H9 (cell line): ENCODE results near the gene KDM5B. TPM values are rescaled to one million over a fixed set of nuclear protein-coding genes. Genes with fewer than 3 reads are reported as not detected.

Source experiments
- DNase-seq: peaks from one replicate; pipeline ENCODE4 v3.0.0-alpha.2; 2017
- H2AFZ ChIP-seq: one replicate; pipeline ENCODE4 v1.6.1; 2013; ENCODE audit warnings: mild to moderate bottlenecking, low read length, control low read depth, moderate library complexity
- H2AK5ac ChIP-seq: 2 replicates; pipeline ENCODE4 v1.6.1; 2013; ENCODE audit warnings: low read length, control low read depth, mixed read lengths; ENCODE audit not compliant: insufficient read length
- H2BK120ac ChIP-seq: one replicate; pipeline ENCODE4 v1.6.1; 2013; ENCODE audit warnings: low read depth, mild to moderate bottlenecking, low read length, control low read depth, inconsistent platforms; ENCODE audit not compliant: poor library complexity, severe bottlenecking
- H2BK12ac ChIP-seq: 2 replicates; pipeline ENCODE4 v1.6.1; 2013; ENCODE audit warnings: low read length, control low read depth, mixed read lengths, low read depth; ENCODE audit not compliant: insufficient read length
- H2BK15ac ChIP-seq: 2 replicates; pipeline ENCODE4 v1.6.1; 2013; ENCODE audit warnings: low read depth, low read length, control low read depth
- H2BK20ac ChIP-seq: one replicate; pipeline ENCODE4 v1.6.1; 2013; ENCODE audit warnings: low read depth, mild to moderate bottlenecking, low read length, control low read depth, inconsistent platforms; ENCODE audit not compliant: poor library complexity, severe bottlenecking
- H2BK5ac ChIP-seq: 2 replicates; pipeline ENCODE4 v1.6.1; 2013; ENCODE audit warnings: low read length, control low read depth, mixed read lengths; ENCODE audit not compliant: insufficient read length
- H3K14ac ChIP-seq: 2 replicates; pipeline ENCODE4 v1.6.1; 2013; ENCODE audit warnings: low read length, control low read depth; ENCODE audit not compliant: insufficient read depth
- H3K18ac ChIP-seq: 2 replicates; pipeline ENCODE4 v1.6.1; 2013; ENCODE audit warnings: low read depth, mild to moderate bottlenecking, mixed read lengths, low read length, control low read depth; ENCODE audit not compliant: insufficient read length
- H3K23ac ChIP-seq: 2 replicates; pipeline ENCODE4 v1.6.1; 2013; ENCODE audit warnings: low read length, control low read depth, mixed read lengths, low read depth; ENCODE audit not compliant: insufficient read length
- H3K23me2 ChIP-seq: 2 replicates; pipeline ENCODE4 v1.6.1; 2013; ENCODE audit warnings: low read depth, mild to moderate bottlenecking, mixed read lengths, low read length, control low read depth; ENCODE audit not compliant: insufficient read length, poor library complexity, severe bottlenecking
- H3K27ac ChIP-seq: 2 replicates; pipeline ENCODE4 v1.5.1; 2013; ENCODE audit warnings: low read length, control low read depth, mixed read lengths, low read depth; ENCODE audit not compliant: insufficient read length
- H3K27me3 ChIP-seq: 2 replicates; pipeline ENCODE4 v1.6.1; 2013; ENCODE audit warnings: low read length, control low read depth, inconsistent platforms; ENCODE audit not compliant: insufficient read depth
- H3K4ac ChIP-seq: 2 replicates; pipeline ENCODE4 v1.6.1; 2013; ENCODE audit warnings: low read depth, mild to moderate bottlenecking, control low read depth, inconsistent platforms, low read length, moderate library complexity
- H3K4me1 ChIP-seq: 2 replicates; pipeline ENCODE4 v1.6.1; 2013; ENCODE audit warnings: low read length, control low read depth, inconsistent platforms; ENCODE audit not compliant: insufficient read depth
- H3K4me2 ChIP-seq: 2 replicates; pipeline ENCODE4 v1.6.1; 2013; ENCODE audit warnings: low read length, control low read depth, mixed read lengths; ENCODE audit not compliant: insufficient read length, insufficient read depth
- H3K56ac ChIP-seq: 2 replicates; pipeline ENCODE4 v1.6.1; 2013; ENCODE audit warnings: low read depth, mild to moderate bottlenecking, mixed read lengths, low read length, control low read depth; ENCODE audit not compliant: insufficient read length
- H3K79me1 ChIP-seq: 2 replicates; pipeline ENCODE4 v1.6.1; 2013; ENCODE audit warnings: low read depth, mild to moderate bottlenecking, moderate library complexity, low read length, control low read depth, inconsistent platforms; ENCODE audit not compliant: insufficient read depth, poor library complexity, severe bottlenecking
- H3K79me2 ChIP-seq: 2 replicates; pipeline ENCODE4 v1.6.1; 2013; ENCODE audit warnings: low read length, control low read depth, inconsistent platforms; ENCODE audit not compliant: insufficient read depth
- H3K9ac ChIP-seq: 2 replicates; pipeline ENCODE4 v1.6.1; 2013; ENCODE audit warnings: low read length, control low read depth, mixed read lengths; ENCODE audit not compliant: insufficient read length; ENCODE audit errors: extremely low read depth
- H3K9me3 ChIP-seq: one replicate; pipeline ENCODE4 v1.6.1; 2013; ENCODE audit warnings: low read depth, low read length, inconsistent platforms; ENCODE audit not compliant: control insufficient read depth
- H3T11ph ChIP-seq: one replicate; pipeline ENCODE4 v1.6.1; 2013; ENCODE audit warnings: mild to moderate bottlenecking, low read length, control low read depth, inconsistent platforms
- H4K20me1 ChIP-seq: one replicate; pipeline ENCODE4 v1.6.1; 2013; ENCODE audit not compliant: control insufficient read depth, insufficient read length, insufficient read depth
- H4K5ac ChIP-seq: 2 replicates; pipeline ENCODE4 v1.6.1; 2013; ENCODE audit warnings: low read depth, mild to moderate bottlenecking, mixed read lengths, low read length, control low read depth; ENCODE audit not compliant: insufficient read length
- H4K8ac ChIP-seq: replicated peaks from 2 replicates; pipeline ENCODE4 v1.6.1; 2013; ENCODE audit warnings: low read length, control low read depth, mixed read lengths, low read depth; ENCODE audit not compliant: insufficient read length
- H4K91ac ChIP-seq: 2 replicates; pipeline ENCODE4 v1.6.1; 2013; ENCODE audit warnings: low read depth, mild to moderate bottlenecking, moderate library complexity, mixed read lengths, low read length, control low read depth; ENCODE audit not compliant: insufficient read length
- H3K27ac Mint-ChIP-seq, 3 experiments: 2 replicates in 2 of 3; 3 replicates in 1 of 3; pipeline ENCODE4 v1.8.0; 2020 to 2021; ENCODE audit warnings: mixed read lengths in 3 of 3, mild to moderate bottlenecking in 1 of 3, moderate library complexity in 1 of 3
- H3K27me3 Mint-ChIP-seq: 2 replicates; pipeline ENCODE4 v1.8.0; 2021; ENCODE audit warnings: low read depth, mild to moderate bottlenecking, moderate library complexity, mixed read lengths
- H3K36me3 Mint-ChIP-seq, 3 experiments: 2 replicates in 2 of 3; 3 replicates in 1 of 3; pipeline ENCODE4 v1.8.0; 2020 to 2021; ENCODE audit warnings: low read depth in 3 of 3, mixed read lengths in 3 of 3; ENCODE audit not compliant: insufficient read depth in 1 of 3
- H3K4me1 Mint-ChIP-seq, 2 experiments: 2 replicates each; pipeline ENCODE4 v1.8.0; 2020; ENCODE audit warnings: mixed read lengths in 2 of 2
- H3K4me3 Mint-ChIP-seq, 2 experiments: 2 replicates in 1 of 2; 3 replicates in 1 of 2; pipeline ENCODE4 v1.8.0; 2020 to 2021; ENCODE audit warnings: mild to moderate bottlenecking in 2 of 2, mixed read lengths in 2 of 2, moderate library complexity in 1 of 2
- H3K9me3 Mint-ChIP-seq, 2 experiments: 2 replicates in 1 of 2; 3 replicates in 1 of 2; pipeline ENCODE4 v1.8.0; 2020; ENCODE audit warnings: mild to moderate bottlenecking in 2 of 2, mixed read lengths in 2 of 2, moderate library complexity in 1 of 2
- WGBS: extraction: QIAGEN DNeasy Blood & Tissue Kit; methylation state at CpG from one replicate; pipeline ENCODE4 v1.1.7; 2013; ENCODE audit warnings: missing lambda C conversion rate, low lambda C conversion rate, mixed read lengths; ENCODE audit not compliant: insufficient read length; ENCODE audit errors: extremely low coverage; 5-methylcytosine and 5-hydroxymethylcytosine counted together
- total RNA-seq: library from RNA; stranded (reverse); gene quantifications from 2 replicates; pipeline ENCODE4 v1.2.1, GENCODE V29; 2021
- TF ChIP-seq, protein P1 (sequence below): fragments of 200-600 bp; sonication (generic); conservative IDR thresholded peaks from 3 replicates; pipeline ENCODE4 v1.8.0; 2021; ENCODE audit warnings: antibody characterized with exemption, mild to moderate bottlenecking

The KDM5B gene
- total RNA-seq, 1 experiment from 2014 or later, result 210 TPM

GRCh38 chr1:202835548-202836072 lies 27.4 kb upstream of the KDM5B start:
- Histone ChIP-seq H3T11ph (no peak overlapping the region), H2BK20ac (no peak overlapping the region), H3K79me1 (no peaks in the 10 kb centered on the region), H3K23me2 (no peaks in the 10 kb centered on the region), H3K27ac (no peak overlapping the region), H2BK5ac (no peak overlapping the region), H3K9me3 (no peaks in the 10 kb centered on the region), H4K8ac (no peak overlapping the region), H2BK120ac (no peak overlapping the region), H3K18ac (no peak overlapping the region), H3K14ac (no peak overlapping the region), H4K20me1 (no peaks in the 10 kb centered on the region), H3K4ac (no peak overlapping the region), H3K4me2 (no peak overlapping the region), H3K79me2 (no peaks in the 10 kb centered on the region), H3K9ac (no peak overlapping the region), H3K4me1 (no peaks in the 10 kb centered on the region; the same call in 1 of the 2 replicates), H2BK12ac (no peak overlapping the region), H4K5ac (no peak overlapping the region), H3K23ac (no peak overlapping the region), H4K91ac (no peak overlapping the region), H2BK15ac (no peak overlapping the region), H2AK5ac (no peak overlapping the region), H3K56ac (no peak overlapping the region), H3K27me3 (no peaks in the 10 kb centered on the region), H2AFZ (no peak overlapping the region)
- H3K9me3 Mint-ChIP-seq, result no peaks in the 10 kb centered on the region; a peak in 1 of 5 replicates
- H3K4me3 Mint-ChIP-seq, result no peak overlapping the region
- WGBS, result no CpG with 5 or more reads among the region's 3 CpGs
- no peaks in the 10 kb centered on the region for H3K36me3 Mint-ChIP-seq
- DNase-seq, result no peak
- H3K27ac Mint-ChIP-seq, result peak overlapping the region; percentile 55 to 70 (median 59); a peak in 4 of 7 replicates
- TF ChIP-seq, protein P1, sequence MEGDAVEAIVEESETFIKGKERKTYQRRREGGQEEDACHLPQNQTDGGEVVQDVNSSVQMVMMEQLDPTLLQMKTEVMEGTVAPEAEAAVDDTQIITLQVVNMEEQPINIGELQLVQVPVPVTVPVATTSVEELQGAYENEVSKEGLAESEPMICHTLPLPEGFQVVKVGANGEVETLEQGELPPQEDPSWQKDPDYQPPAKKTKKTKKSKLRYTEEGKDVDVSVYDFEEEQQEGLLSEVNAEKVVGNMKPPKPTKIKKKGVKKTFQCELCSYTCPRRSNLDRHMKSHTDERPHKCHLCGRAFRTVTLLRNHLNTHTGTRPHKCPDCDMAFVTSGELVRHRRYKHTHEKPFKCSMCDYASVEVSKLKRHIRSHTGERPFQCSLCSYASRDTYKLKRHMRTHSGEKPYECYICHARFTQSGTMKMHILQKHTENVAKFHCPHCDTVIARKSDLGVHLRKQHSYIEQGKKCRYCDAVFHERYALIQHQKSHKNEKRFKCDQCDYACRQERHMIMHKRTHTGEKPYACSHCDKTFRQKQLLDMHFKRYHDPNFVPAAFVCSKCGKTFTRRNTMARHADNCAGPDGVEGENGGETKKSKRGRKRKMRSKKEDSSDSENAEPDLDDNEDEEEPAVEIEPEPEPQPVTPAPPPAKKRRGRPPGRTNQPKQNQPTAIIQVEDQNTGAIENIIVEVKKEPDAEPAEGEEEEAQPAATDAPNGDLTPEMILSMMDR, result no peak
- peaks cover 19 to 23% of the 10 kb centered on the region in 2 experiments for H3K4me1 Mint-ChIP-seq
- H3K27me3 Mint-ChIP-seq, result no peaks in the 10 kb centered on the region
